HG03460 (cell line): Measurements from ENCODE around the gene ABLIM2.

ENCODE experiments used
- ATAC-seq: cut with Tn5 transposase; IDR thresholded peaks from one replicate; pipeline ENCODE4 v1.9.1; 2021; ENCODE audit not compliant: unreplicated experiment

ABLIM2 gene

DNA sequence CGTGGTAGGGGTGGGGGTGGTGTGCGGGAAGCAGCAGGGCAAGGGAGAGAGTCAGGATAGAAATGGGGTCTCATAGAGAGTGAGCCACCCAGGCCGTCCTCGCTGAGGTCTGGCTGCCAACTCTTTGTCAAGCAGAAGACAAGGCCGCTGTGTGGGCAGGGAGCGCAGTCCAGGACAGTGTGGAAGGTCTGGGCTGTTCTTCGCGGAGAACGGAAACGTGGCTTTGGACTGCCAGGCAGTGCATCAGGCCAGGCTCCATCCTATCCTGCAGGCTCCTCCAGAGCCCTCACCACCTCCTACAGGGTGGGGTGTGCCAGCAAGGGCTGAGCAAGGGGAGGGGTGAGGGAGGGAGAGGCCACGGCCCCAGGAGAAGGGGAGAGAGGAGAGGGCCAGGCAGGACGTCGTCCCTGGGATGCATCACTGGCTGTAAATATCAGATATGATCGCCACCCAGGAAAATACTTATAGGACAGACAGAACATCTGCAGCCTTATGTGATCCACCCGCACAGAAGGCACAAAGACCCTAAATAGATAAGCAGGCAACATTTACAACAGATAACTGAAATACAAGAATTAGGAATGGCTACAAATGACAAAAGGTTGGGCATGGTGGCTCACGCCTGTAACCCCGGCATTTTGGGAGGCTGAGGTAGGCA is 85.3 kb downstream of the ABLIM2 start:
- no peak for ATAC-seq

- ATAC-seq: no peak
These were observed 86.2 kb downstream of the ABLIM2 start for GRCh38 chr4:8072235-8072968.

DNA sequence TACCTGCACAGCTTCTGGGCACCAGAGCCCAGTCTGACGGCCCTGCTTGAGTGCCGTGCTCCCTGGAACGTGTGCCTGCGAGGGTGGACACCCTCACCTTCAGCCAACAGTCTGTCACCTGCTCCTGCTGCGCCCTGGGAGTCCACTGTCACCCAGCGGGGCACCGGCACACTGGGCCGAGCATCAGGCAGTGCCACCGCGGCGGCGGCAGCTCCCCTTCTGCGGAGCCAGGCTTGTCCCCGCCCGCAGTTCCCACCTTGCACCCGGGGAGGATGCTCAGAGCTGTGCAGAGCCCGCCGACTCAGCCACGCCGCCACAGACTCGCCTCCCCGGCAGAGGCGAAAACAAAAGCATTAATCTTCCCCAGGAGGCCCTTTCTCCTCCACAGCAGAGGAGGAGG is 86.8 kb downstream of the ABLIM2 start:
- ATAC-seq: no peak

DNA sequence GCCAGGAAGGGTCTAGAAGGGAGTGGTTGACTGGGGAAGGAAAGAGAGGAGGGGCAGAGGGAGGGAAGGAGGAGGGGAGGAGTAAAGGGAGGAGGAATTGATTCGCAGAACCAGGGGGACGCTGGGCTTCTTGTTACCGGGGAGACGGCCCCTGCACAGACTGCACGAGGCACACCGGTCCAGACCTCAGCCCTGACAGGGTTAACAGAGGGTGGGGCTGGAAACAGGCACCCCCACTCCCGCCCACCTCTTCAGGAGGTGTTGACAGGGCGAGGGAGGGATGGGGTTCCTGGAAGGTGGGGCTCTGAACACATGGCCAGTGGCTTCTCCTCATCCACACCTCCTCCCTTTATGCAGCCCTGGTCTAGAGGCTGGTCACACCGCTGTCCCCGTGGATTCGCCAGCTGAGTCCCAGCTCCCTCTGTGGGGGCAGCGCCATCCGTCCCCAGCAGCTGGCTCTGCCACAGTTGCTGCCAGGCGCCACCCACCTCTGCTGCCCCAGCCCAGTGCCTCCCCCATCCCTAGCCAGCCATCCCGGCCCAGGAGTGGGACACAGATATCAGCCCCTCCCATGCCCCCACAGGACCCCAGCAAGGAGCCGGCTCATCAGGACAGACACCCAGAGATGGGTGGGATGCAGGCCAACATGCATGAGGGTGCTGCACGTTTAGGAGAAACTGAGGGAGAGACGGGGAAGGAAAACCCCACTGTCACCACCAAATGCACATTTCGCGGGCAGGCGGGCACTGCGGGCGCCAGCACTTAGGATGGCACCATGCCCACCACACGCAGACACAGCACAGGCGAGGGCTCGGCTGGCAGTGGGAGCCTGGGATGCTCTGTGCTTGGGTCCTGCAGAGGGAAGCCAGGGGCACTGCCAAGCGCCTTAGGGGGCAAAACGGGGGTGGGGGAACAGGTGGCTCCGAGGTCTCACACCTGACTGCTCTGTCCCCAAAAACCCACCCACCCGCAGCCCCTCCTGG is 87.6 kb downstream of the ABLIM2 start:
- ATAC-seq: no peak

DNA sequence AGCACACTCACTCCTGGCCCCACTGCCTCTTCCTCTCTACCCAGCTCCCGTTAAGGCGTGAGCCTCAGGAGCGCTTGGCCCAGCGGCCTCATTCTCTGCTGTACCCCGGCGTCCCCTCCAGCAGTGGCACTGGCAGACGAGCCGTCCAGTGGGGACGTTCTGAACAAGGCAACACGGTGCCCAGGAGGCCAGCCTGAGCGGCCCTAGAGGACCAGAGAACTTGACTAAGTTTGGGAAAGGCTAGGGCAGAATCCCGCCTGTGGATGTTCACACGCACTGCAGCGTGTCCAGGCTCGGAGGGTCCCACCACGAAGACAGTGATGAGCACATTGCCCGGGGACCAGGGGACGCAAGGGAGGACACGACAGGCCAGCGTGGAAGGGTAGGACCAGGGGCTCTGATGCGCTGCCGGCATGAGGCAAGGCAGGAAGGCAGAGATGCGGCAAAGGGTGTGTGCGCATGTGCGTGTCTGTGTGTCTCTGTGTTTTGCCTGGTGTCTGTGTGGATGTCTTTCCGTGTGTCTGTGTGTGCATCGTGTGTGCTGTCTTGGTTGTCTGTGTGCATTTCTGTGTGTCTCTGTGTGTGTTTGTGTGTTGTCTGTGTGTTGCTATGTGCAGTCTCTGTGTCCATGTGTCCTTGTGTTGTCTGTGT is 89.4 kb downstream of the ABLIM2 start:
- no peak for ATAC-seq

DNA sequence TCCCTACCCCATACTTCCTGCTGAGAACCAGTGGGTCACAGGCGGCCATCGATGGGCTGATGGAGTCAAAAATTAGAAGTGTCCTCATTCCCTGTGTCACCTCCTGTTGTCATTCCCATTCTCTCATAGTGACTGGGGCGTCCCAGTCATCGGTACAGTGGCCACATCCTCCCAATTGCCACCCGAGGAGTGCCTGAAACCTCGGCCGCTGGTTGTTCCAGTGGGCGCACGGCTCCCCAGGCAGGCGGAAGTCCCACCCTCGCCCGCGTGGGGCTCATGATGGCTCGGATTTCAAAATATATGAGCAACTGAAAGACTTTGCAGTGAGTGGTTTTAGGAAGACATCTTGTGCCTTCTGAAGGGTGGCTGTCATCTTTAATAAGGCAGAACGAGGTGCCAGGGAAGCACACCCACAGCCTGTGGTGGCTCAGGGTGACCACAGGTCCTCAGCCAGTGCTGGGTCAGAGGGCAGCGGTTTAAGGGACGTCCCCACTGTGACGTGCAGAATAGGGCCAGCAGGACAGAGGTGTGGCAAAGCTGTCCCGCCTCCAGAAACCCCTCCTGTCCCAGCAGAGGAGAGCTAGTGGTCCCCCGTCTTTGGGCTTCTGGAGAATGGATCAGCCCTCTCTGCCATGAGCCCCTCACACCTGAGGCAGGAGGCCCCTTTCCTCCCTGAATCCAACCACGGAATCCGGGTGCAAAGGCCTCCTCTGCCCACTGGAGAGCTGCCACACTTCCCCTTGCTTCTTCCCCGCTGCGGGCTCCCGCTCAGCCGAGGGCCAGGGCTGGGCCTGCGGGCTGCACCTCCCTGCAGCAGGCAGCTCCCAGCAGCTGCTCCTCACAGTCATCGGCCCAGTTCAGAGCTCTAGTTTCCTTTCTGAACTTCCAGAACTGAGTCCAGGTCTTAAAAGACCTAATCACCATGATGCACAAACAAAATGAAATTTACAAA is 90.4 kb downstream of the ABLIM2 start:
- ATAC-seq: no peak

GRCh38 chr4:8067274-8067936 is 91.2 kb downstream of the ABLIM2 start:
- ATAC-seq: no peak

DNA sequence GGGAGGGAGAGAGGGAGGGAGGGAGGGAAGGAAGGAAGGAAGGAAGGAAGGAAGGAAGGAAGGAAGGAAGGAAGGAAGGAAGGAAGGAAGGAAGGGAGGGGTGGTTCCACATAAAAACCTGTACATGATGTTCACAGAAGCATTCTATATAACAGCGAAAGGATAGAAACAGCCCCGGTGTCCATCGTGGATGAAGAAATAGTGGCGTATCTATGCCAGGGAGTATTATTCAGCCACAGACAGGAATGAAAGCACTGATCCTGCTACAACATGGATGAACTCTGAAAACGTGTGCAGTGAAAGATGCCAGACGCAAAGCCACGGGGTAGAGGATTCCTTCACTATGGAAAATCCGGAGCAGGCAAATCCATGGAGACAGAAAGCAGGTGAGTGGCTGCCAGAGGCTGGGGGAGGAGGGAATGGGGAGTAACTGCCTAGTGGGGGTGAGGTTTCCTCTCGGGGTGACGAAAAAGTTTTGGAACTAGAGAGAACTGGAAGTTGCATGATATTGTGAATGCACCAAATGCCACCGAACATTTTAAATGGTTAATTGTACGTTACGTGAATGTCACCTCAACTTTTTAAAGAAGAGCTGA is 92.2 kb downstream of the ABLIM2 start:
- no peak for ATAC-seq

- no peak for ATAC-seq
These were observed 94.5 kb downstream of the ABLIM2 start for GRCh38 chr4:8063974-8064563.

DNA sequence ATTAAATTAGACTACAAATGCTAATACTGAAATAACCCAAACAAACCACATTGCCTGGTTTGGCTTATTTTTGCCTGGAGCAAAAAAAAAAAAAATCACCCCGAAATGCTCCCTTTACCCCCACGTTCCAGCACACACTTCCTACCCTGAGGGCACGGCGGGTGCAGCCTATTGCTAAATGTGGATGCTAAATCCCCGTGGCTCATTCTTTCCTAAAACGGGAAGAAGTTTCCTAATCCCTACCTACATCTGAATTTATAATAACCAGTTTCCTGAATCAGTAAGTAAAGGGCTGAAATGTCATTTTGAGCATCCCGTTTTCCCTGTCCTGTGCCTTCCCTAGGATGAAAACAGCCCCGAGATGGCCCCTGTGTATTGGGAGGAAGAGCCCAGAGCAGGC is 97.0 kb downstream of the ABLIM2 start:
- no peak for ATAC-seq

DNA sequence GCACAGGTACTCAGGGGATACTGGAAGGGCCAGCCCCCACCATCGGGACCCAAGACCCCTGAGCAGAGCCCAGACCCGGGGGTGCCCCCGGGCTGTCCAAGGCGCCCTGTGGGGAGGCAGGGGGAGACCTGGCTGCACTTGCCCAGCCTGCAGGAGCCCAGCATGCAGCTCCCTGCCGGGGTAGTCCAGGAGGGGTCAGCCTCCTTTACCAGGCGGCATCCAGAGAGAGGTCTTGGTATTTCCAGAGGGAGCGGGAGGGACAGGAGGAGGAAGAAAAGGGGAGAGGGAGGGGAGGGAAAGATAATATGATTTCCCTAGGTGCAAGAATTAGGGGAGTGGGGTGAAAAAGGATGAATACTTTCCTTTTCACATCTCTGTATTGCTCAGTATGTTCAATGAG is 97.5 kb downstream of the ABLIM2 start:
- ATAC-seq: no peak

GRCh38 chr4:8060632-8061031 is 98.0 kb downstream of the ABLIM2 start:
- no peak for ATAC-seq

GRCh38 chr4:8058031-8058479 is 100.6 kb downstream of the ABLIM2 start:
- no peak for ATAC-seq

- no peak for ATAC-seq
These were observed 103.4 kb downstream of the ABLIM2 start for GRCh38 chr4:8055206-8055605.

DNA sequence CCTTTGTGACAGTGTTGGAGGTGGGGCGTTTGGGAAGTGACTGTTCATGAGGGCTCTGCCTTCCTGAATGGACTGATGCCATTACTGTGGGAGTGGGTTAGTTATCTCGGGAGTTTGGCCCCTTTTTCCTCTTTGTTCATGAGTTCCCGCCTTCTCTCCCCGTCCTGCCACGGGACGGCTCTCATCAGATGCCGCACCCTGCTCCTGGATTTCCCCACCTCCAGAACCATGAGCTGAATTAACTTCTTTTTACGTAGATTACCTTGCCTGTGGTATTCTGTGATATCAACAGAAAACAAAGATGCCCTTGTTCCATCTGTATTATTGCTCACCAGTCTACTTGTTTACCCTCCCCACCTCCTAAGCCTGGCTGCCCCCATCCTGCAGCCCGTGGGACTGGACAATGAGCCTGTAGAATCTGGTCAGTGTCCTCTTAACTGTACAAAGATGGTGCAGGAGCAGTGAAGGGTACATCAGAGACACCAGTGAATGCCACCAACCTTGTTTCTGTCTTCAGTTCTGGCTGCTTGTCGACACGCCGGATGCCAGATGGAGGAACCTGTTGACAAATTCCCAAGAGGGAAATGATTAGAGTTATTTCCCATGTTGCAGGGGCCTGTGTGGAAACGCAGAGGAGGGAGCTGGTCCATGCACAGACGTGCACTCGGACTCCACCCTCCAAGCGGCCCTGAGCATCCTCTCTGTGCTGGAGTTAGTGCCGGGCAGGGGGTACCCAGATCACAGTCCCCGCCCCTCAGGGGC is 104.7 kb downstream of the ABLIM2 start:
- ATAC-seq: no peak

DNA sequence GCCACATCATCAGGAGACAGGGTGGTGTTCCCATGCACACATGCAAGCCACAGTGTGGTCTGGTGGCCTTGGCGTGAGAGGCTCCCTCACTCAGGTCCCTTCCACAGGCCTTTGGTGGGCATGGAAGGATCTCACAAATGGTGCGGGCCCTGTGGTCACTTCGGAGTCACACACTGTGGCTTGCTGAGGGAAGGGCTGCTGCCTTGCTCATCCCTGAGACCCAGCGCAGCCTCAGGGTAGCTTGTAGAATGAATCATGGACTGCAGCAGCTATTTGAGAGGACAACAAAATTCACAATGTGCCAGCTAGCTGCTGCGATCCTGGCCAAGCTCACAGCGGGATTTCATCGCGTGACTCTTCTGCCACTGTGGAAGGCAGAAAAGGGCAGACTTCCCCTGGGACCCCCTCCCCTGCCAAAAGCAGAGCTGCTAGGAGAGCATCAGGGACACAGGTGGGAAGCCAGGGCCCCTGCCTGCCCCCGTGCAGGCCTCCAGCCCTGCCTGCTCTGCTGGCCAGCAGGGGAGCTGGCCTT is 106.4 kb downstream of the ABLIM2 start:
- no peak for ATAC-seq

DNA sequence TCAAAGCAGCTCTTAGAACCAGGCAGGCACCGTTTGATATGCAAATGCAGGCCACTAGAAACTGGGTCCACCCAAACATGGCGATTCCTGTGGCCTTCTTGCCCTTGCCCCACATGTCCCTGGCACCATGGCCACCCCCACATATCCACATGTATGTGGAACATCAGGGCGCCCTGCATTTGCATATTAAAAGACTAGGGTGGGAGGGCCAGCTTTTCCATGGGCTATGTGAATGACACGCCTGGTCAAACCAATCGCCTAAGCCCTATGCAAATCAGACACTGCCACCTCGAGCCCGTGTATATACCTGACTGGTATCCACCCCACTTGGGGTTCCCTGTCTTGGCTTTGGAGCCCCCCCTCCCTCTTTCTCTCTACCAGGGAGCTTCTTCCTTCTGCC is 107.0 kb downstream of the ABLIM2 start:
- ATAC-seq: no peak
